OCI-LY1 (cell line): ENCODE results near the gene UBE2G1.

Experiments
- CTCF ChIP-seq: fragments of 200-600 bp; sonication (generic), shearing (Covaris generic); IDR thresholded peaks from 2 replicates; pipeline ENCODE4 v1.5.1; 2017; ENCODE audit warnings: mild to moderate bottlenecking, antibody characterized with exemption, low read length, moderate library complexity, mixed read lengths
- EZH2 ChIP-seq: fragments of 200-600 bp; sonication (generic), shearing (Covaris generic); IDR thresholded peaks from 2 replicates; pipeline ENCODE4 v1.8.0; 2017; ENCODE audit warnings: borderline replicate concordance, mixed run types, mild to moderate bottlenecking, antibody characterized with exemption, low read length, moderate library complexity, mixed read lengths

- peak; percentile 95 for TF ChIP-seq CTCF
- no peak for TF ChIP-seq EZH2
Measured at GRCh38 chr17:4412933-4413831, 46.7 kb upstream of the UBE2G1 start.
